ENCODE data around the gene LGR4. TPM values are rescaled to one million over a fixed set of nuclear protein-coding genes. Genes with fewer than 3 reads are reported as not detected.

Gene LGR4
- total RNA-seq, 1 experiment from 2014 or later = 7.1 TPM

DNA sequence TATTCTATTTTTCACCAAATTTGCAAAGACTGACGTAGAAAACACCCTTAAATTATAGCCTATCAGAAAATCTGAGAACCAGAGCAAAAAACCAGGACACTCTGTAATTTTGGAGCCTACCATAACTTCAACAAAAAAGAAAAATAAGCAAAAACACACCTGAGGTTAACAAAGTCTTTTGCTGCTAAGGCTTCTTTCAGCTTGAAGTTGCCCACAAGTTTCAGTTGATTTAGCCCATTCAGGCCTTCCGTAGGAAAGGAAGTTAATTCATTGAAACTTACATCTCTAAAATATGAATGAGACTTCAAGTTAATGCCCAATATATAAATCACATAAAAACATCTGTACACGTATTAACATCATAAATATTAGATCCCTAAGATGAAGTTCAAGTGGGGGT is 99.2 kb downstream of the LGR4 start (continued):
- TF ChIP-seq, protein P1, sequence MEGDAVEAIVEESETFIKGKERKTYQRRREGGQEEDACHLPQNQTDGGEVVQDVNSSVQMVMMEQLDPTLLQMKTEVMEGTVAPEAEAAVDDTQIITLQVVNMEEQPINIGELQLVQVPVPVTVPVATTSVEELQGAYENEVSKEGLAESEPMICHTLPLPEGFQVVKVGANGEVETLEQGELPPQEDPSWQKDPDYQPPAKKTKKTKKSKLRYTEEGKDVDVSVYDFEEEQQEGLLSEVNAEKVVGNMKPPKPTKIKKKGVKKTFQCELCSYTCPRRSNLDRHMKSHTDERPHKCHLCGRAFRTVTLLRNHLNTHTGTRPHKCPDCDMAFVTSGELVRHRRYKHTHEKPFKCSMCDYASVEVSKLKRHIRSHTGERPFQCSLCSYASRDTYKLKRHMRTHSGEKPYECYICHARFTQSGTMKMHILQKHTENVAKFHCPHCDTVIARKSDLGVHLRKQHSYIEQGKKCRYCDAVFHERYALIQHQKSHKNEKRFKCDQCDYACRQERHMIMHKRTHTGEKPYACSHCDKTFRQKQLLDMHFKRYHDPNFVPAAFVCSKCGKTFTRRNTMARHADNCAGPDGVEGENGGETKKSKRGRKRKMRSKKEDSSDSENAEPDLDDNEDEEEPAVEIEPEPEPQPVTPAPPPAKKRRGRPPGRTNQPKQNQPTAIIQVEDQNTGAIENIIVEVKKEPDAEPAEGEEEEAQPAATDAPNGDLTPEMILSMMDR (IDR thresholded peaks at IDR 0.05 in 2 of 3, conservative IDR thresholded peaks at IDR 0.05 in 1 of 3; ENCODE audit: borderline replicate concordance in 1 of 3, insufficient read depth in 1 of 3, low read depth in 2 of 3, low read length in 2 of 3) = no peak
- no peak for TF ChIP-seq ZNF274 (IDR thresholded peaks at IDR 0.05; ENCODE audit: low read depth, low read length)
- no peak for TF ChIP-seq TCF7L2 (IDR thresholded peaks at IDR 0.05; ENCODE audit: borderline replicate concordance, extremely low read depth, insufficient read depth, insufficient read length)

DNA sequence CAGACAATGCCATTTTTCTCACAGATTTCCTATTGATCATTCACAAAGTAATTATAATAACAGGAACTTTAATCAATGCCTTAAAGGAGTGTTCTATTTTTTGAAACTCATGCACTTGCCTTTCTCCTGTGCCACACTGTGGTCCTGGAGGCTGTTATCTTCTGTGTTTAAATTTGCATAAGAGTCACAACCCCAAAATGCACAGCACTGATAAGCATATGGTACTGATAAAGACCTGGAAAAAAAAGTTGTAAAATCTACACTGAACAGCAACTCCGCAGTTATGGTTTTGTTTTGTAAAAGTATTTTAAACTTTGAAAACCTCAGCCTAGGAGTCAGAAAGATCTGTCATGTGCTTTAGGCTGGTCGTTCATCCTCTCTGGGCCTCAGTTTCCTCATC is 100.4 kb downstream of the LGR4 start:
- no peaks in the 10 kb centered on the region for H3K27me3 ChIP-seq (ENCODE audit: insufficient read depth, low read length)
- intact Hi-C loops (cut with micrococcal nuclease) = no loop called here
- no peak for TF ChIP-seq TCF7L2 (IDR thresholded peaks at IDR 0.05; ENCODE audit: borderline replicate concordance, extremely low read depth, insufficient read depth, insufficient read length)
- no peak for TF ChIP-seq EZH2 (IDR thresholded peaks at IDR 0.05)
- no peak for TF ChIP-seq CBX3 (IDR thresholded peaks at IDR 0.05; ENCODE audit: low read depth)
- no peak for TF ChIP-seq ZNF274 (IDR thresholded peaks at IDR 0.05; ENCODE audit: low read depth, low read length)
- no peak for TF ChIP-seq ZFX (IDR thresholded peaks at IDR 0.05)
- TF ChIP-seq SP1 (IDR thresholded peaks at IDR 0.05; ENCODE audit: low read depth) = no peak
- TF ChIP-seq REST (IDR thresholded peaks at IDR 0.05; ENCODE audit: low read depth) = no peak
- TF ChIP-seq, protein P2, sequence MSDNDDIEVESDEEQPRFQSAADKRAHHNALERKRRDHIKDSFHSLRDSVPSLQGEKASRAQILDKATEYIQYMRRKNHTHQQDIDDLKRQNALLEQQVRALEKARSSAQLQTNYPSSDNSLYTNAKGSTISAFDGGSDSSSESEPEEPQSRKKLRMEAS (IDR thresholded peaks at IDR 0.05) = no peak
- TF ChIP-seq ELF1 (IDR thresholded peaks at IDR 0.05; ENCODE audit: borderline replicate concordance, low read depth) = no peak
- TF ChIP-seq SIN3A (IDR thresholded peaks at IDR 0.05; ENCODE audit: low read depth) = no peak
- TF ChIP-seq RAD21 (IDR thresholded peaks at IDR 0.05; ENCODE audit: low read depth) = no peak
- TF ChIP-seq, protein P1 (IDR thresholded peaks at IDR 0.05 in 2 of 3, conservative IDR thresholded peaks at IDR 0.05 in 1 of 3; ENCODE audit: borderline replicate concordance in 1 of 3, insufficient read depth in 1 of 3, low read depth in 2 of 3, low read length in 2 of 3) = no peak
- TF ChIP-seq JUND (IDR thresholded peaks at IDR 0.05) = no peak
- no peak for TF ChIP-seq EZH2phosphoT487 (IDR thresholded peaks at IDR 0.05; ENCODE audit: borderline replicate concordance)
- TF ChIP-seq CEBPB (IDR thresholded peaks at IDR 0.05; ENCODE audit: low read depth) = no peak
- TF ChIP-seq, protein P3, sequence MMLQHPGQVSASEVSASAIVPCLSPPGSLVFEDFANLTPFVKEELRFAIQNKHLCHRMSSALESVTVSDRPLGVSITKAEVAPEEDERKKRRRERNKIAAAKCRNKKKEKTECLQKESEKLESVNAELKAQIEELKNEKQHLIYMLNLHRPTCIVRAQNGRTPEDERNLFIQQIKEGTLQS (IDR thresholded peaks at IDR 0.05) = no peak
- TF ChIP-seq POLR2A (IDR thresholded peaks at IDR 0.05; ENCODE audit: borderline replicate concordance, extremely low read depth, insufficient read depth, insufficient read length) = no peak
- no peak for TF ChIP-seq EGR1 (IDR thresholded peaks at IDR 0.05; ENCODE audit: low read depth)
- no peak for TF ChIP-seq SRF (IDR thresholded peaks at IDR 0.05; ENCODE audit: low read depth)

More for the DNA sequence above, 100.4 kb downstream of the LGR4 start:
- Histone ChIP-seq H3K36me3 (ENCODE audit: control insufficient read depth in 1 of 2, insufficient read depth in 2 of 2, low read length in 2 of 2) (no peaks in the 10 kb centered on the region), H3K27ac (ENCODE audit: low read depth, low read length) (no peak overlapping the region), H2AFZ (ENCODE audit: low read depth, low read length, poor library complexity, severe bottlenecking) (no peak overlapping the region), H3K79me2 (ENCODE audit: insufficient read depth, low read length) (no peaks in the 10 kb centered on the region), H3K4me3 (replicated peaks in 1 of 2; ENCODE audit: low read depth in 1 of 2, low read length in 2 of 2) (no peak overlapping the region), H3K9ac (ENCODE audit: low read length) (no peak overlapping the region), H4K20me1 (ENCODE audit: insufficient read depth) (no peaks in the 10 kb centered on the region), H3K4me1 (ENCODE audit: control insufficient read depth in 1 of 2, insufficient read depth in 2 of 2, low read length in 2 of 2) (no peaks in the 10 kb centered on the region), H3K4me2 (ENCODE audit: low read length) (no peak overlapping the region), H3K9me2 (ENCODE audit: insufficient read depth) (no peaks in the 10 kb centered on the region), H3K9me3 (ENCODE audit: control insufficient read depth in 1 of 2, insufficient read depth in 1 of 2, low read depth in 1 of 2, low read length in 2 of 2) (no peaks in the 10 kb centered on the region)
- no TSS peak for BruUV-seq (replicated peaks)
- no peak for DNase-seq (ENCODE audit: low read depth, low spot score)
- ChIA-PET RAD21 (ENCODE audit: low non-redundant PET in 1 of 2, low total read pairs in 2 of 2, uncharacterized antibody in 2 of 2, unreplicated experiment in 2 of 2) (no interaction called here), POLR2A (no interaction called here), CTCF (interaction anchor here (1.5 kb wide), 1 partner anchor 12 kb away, joined by 3 read pairs; no protein-coding TSS in a partner anchor)
- no peak for ATAC-seq
